COLO829 (cell line): ENCODE data around the gene RTP2.

Experiments used
- DNase-seq: peaks from one replicate; pipeline ENCODE4 v3.0.0; 2012; ENCODE audit warnings: low spot score

Gene RTP2, protein sequence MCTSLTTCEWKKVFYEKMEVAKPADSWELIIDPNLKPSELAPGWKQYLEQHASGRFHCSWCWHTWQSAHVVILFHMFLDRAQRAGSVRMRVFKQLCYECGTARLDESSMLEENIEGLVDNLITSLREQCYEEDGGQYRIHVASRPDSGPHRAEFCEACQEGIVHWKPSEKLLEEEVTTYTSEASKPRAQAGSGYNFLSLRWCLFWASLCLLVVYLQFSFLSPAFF

DNA sequence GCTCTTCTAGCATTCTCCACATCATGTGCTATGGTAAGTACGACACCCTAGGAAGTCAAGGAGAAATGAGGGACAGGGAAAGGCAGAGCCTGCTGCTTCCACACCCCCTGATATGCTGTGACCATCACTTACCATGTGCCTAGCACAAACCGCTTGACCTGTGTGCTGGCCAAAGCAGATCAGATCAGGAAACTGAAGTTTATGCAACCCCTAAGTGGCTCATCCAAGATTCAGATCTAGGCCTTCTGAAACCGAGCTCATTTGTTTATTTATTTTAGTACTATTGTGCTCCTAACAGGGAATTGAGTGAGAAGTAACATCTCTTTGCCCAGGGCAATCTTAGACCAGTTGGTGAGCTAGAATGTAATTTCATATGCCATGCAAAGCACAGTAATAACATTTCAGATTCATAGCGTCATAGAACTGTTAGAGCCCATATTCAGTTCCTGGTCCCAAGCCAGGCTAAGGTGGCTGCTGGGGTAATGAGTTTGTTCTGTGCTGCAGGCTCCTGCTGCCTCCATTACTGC is at the start of gene RTP2:
RTP2 (minus strand) TSS at position 51 of the 527 bp plus-strand sequence. CDS start 429 bp downstream, outside the sequence.
- DNase-seq, result no peak

DNA sequence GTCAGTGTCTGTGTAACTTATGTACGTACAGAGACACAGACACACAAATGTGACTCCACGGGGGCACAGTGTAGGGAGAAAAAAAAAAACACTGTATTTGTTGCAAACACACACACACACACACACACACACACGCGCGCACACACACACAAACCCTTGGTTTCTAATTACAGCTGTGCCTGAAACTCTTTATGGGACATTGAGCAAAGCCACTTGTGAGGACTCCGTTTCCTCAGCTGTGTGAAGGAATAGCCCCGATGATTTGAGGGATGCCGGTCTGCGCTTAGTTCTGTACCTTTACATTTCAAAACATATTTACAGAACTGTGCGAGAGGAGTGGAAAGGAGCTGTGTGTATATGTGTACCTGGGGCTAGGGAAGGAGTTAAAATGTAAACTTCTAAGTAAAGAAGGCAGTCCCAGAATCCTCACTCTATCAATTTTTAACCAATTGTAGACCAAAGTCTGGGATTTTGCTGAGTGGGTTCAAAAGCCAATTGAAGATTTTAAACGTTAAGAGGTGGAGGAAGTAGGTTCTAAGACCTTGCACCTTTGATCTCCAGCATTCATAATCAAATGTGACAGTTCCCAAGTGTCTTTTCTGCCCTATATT is 48.3 kb upstream of the RTP2 start:
- no peak for DNase-seq

GRCh38 chr3:187750006-187750512 is 47.7 kb upstream of the RTP2 start:
- DNase-seq, result no peak

GRCh38 chr3:187748050-187748481 is 45.7 kb upstream of the RTP2 start:
- DNase-seq, result peak; percentile 79

DNA sequence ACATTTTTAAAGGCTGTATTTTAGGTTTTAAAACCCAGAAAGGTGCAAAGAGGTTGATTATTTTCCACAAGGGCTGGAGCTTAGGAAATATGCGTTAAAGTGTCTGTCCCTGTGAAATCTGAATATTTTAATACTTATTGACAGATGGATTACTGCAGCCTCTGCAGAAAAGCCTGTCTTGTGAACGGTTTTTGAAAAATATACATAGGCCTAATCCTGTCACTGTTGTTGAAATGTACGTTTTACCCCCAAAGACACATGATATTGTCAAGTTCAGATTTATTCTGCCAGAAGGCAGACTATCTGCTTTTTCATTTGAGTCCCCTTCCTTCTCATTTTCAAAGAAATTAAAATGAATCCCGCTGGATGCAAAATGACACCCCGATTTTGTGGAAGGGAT is 45.1 kb upstream of the RTP2 start:
- DNase-seq, result no peak

DNA sequence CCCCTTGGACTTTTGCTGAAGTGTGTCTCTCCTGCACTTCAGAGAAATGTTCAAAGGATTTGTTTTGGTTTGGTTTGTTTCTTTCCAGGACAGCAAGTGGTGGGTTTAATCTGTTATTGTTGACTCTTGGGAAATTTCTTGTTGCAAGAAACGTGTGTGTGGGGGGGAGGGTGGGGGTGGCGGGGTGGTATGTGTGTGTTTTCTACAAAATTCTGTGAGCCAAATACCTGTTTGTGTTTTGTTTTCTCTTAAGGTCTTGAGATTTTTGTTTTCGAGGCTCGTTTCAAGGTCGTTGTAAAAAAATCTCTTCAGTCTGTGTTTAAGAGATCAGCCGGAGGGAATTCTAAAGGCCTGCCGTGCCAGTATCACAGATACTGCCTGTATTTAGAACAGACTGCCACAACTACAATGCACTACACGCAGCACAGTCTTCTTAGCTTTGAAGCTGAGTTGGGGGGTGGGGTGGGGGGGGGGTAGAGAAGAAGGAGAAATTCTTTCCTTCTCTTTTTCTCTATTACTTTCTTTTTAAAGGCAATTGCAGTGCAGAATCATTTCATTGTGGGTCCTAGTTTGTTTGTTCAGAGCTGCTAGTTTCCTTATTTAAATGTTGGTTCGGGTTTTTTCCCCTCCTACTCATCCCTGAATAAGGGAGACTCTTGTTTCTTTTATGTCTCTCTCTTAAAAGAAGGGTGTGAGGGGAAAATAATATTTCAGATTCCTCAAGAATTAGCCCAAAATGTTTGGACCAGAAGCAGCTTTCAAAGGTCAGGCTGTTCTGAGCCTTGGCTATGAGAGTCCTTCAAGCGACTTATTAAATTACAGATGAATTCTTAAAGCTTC is 44.3 kb upstream of the RTP2 start:
- DNase-seq, result no peak

DNA sequence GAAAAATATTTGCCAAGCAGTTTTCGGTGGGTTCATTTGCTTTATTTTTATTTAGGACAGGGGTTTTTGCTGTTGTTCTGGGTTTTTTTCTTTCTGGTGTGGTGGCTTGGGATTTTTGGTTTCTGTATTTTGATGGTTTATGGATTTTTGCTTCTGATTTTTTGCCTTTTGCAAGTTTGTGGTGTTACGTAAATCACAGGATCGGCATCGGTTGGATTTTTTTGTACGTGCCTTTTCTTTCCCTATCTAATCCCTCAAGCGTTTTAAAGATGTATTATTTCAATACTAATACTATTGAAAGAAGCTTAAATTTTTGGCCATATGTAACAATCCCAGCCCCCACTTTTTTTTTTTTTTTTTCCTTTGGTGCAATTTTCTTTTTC is 43.7 kb upstream of the RTP2 start:
- DNase-seq, result no peak

- DNase-seq, result peak; percentile 94
These were observed 43.1 kb upstream of the RTP2 start, which contains the start of gene BCL6 for GRCh38 chr3:187745201-187746058. Gene BCL6 (minus strand): TSS chr3:187745468. CDS start chr3:187733693, 11,775 bp downstream.

GRCh38 chr3:187744169-187745151 is 42.1 kb upstream of the RTP2 start:
- no peak for DNase-seq

- DNase-seq, result no peak
These were observed 41.1 kb upstream of the RTP2 start for GRCh38 chr3:187743195-187744141.

DNA sequence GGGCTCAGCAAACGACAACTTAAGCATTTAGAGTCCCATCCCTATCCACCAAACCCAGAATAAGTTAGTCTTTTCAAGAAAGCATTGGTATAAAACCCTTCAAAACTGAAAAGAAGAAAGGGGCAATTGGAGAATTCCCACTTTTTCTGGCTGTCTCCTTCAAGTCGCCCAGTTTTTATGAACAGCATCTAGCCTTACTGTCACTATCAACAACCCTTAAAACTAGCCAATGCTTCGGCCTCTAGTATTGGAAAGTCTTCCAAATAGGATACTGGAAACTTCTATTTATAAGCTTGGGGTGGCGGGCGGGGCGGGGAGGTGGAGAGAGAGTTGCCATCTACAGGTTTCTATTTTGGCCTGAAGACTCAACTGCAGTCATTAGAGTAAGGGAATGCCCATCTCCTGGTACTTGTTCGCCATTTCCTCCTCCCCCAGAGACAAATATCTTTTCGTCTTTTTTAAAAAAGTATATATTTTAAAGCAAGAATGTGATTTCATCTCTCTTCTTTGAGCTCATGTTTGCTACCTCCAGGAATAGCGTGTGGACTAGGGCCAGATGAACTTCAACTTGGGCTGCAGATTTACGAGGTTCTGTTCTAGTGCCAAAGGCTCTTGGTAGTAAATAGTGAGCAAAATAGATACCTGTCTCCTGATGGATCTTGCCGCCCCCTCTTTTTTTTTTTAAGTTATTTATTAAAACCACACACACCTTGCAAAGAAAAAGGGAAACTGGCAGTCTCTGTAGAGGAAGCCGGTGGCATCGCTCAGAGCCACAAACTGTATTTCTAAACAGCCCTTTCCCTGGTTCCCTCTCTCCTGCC is 40.2 kb upstream of the RTP2 start:
- no peak for DNase-seq

- peak; percentile 68 for DNase-seq
These were observed 39.3 kb upstream of the RTP2 start for GRCh38 chr3:187741403-187742350.

- DNase-seq, result no peak
These were observed 38.4 kb upstream of the RTP2 start for GRCh38 chr3:187740421-187741399.

GRCh38 chr3:187739561-187740332 is 37.4 kb upstream of the RTP2 start:
- peak; percentile 88 for DNase-seq

DNA sequence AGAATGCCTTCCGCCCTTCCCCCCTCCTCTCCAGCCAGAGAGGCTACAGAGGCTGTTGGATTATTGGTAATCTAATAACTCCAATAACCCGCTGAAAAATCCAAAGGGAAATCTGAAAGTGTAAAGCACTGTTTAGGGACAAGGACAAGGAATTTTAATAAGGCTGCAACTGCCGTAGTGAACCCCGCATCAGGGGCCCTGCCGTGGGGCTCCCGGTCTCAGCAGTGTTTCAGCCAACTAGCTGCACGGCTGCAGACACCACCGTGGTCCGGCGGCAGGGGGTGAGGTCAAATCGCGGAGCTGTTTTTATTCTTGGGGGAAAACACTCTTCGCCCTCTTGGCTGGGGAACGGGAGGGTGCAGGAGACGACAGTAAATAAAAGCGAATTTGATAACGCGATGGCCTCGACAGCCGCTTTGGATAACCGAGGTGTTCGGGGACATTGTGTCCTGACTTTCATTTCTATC is 36.8 kb upstream of the RTP2 start:
- no peak for DNase-seq
